Mesendoderm (in vitro differentiated cells): ENCODE measurements around the gene GFRA4.

Source experiments
- DNase-seq: peaks from one replicate; pipeline ENCODE4 v3.0.0; 2013
- H2AK5ac ChIP-seq: 2 replicates; pipeline ENCODE4 v1.6.1; 2013; ENCODE audit warnings: low read length, inconsistent platforms
- H2BK120ac ChIP-seq: 2 replicates; pipeline ENCODE4 v1.6.1; 2013; ENCODE audit warnings: low read depth, mild to moderate bottlenecking, low read length, moderate library complexity, mixed read lengths
- H2BK15ac ChIP-seq: replicated peaks from 2 replicates; pipeline ENCODE4 v1.6.1; 2013; ENCODE audit warnings: low read depth, mild to moderate bottlenecking, moderate library complexity
- H2BK5ac ChIP-seq: 2 replicates; pipeline ENCODE4 v1.6.1; 2013; ENCODE audit warnings: low read length, inconsistent platforms
- H3K18ac ChIP-seq: 2 replicates; pipeline ENCODE4 v1.6.1; 2013; ENCODE audit warnings: mild to moderate bottlenecking, low read length, mixed read lengths
- H3K23ac ChIP-seq: one replicate; pipeline ENCODE4 v1.6.1; 2013; ENCODE audit warnings: low read length
- H3K27ac ChIP-seq: 2 replicates; pipeline ENCODE4 v1.5.1; 2013; ENCODE audit warnings: low read depth, mild to moderate bottlenecking, inconsistent platforms, low read length, moderate library complexity
- H3K27me3 ChIP-seq: 2 replicates; pipeline ENCODE4 v1.6.1; 2013; ENCODE audit warnings: low read length, control low read depth, mild to moderate bottlenecking, inconsistent platforms; ENCODE audit not compliant: insufficient read depth, poor library complexity
- H3K36me3 ChIP-seq: 2 replicates; pipeline ENCODE4 v1.6.1; 2013; ENCODE audit warnings: low read length, inconsistent platforms; ENCODE audit not compliant: control insufficient read depth, insufficient read depth
- H3K4ac ChIP-seq: one replicate; pipeline ENCODE4 v1.6.1; 2013; ENCODE audit warnings: low read depth, mild to moderate bottlenecking, low read length, moderate library complexity
- H3K4me1 ChIP-seq: 2 replicates; pipeline ENCODE4 v1.6.1; 2013; ENCODE audit warnings: low read depth, low read length, inconsistent platforms; ENCODE audit not compliant: control insufficient read depth
- H3K4me2 ChIP-seq: 2 replicates; pipeline ENCODE4 v1.6.1; 2013; ENCODE audit warnings: low read length
- H3K4me3 ChIP-seq: 2 replicates; pipeline ENCODE4 v1.5.1; 2013; ENCODE audit warnings: mild to moderate bottlenecking, low read length
- H3K56ac ChIP-seq: one replicate; pipeline ENCODE4 v1.6.1; 2013; ENCODE audit warnings: low read length
- H3K79me1 ChIP-seq: 2 replicates; pipeline ENCODE4 v1.6.1; 2013; ENCODE audit warnings: low read length, inconsistent platforms
- H3K79me2 ChIP-seq: 2 replicates; pipeline ENCODE4 v1.6.1; 2013; ENCODE audit warnings: mild to moderate bottlenecking, low read length; ENCODE audit not compliant: control insufficient read depth, insufficient read depth
- H3K9ac ChIP-seq: 2 replicates; pipeline ENCODE4 v1.6.1; 2013; ENCODE audit warnings: low read length, inconsistent platforms
- H4K5ac ChIP-seq: one replicate; pipeline ENCODE4 v1.6.1; 2013; ENCODE audit warnings: low read length
- H4K8ac ChIP-seq: one replicate; pipeline ENCODE4 v1.6.1; 2013; ENCODE audit warnings: low read depth, mild to moderate bottlenecking, control low read depth, low read length, moderate library complexity
- WGBS: extraction: QIAGEN DNeasy Blood & Tissue Kit; methylation state at CpG from one replicate; pipeline ENCODE4 v1.1.7; 2013; ENCODE audit warnings: low lambda C conversion rate, missing lambda C conversion rate; ENCODE audit not compliant: insufficient coverage; ENCODE audit errors: extremely low coverage; 5-methylcytosine and 5-hydroxymethylcytosine counted together

GFRA4 gene

DNA sequence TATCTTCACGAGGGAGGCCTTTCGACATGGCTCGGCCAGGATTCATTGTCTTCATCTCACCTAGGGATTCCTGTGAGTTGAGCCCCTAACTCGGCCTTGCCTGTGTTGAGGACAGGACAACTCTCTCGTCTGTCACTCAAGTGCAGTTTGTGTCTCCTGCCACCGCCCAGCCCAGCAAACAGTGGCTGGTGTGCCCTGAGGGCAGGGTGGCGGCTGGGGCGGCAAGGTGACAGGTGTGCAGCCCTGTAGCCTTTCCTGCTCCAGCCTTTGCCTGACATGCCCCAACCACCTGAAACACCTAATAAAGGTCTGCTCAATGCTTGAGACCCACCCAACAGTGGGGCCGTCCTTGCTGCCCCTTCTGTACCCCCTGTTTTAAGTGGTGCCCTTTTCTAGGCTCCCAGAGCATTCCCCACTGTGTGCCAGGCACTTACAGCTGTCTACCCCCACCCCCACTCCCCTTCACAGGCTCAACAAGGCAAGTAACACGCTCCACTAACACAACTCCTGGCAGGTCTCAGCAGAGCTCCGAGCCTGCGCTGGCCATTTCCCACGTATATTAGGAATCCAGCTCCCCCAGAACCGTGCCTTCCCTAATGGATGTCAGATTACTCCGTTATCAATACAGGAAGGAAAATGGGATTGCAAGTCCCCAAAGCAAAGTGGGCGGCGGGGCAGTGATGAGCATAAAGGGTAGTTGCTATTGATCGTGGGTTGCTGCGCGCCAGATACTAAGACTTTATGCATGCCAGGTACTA, 17.7 kb downstream of the GFRA4 start:
- Histone ChIP-seq H4K5ac (no peak overlapping the region), H3K4me1 (no peaks in the 10 kb centered on the region), H3K9ac (no peak overlapping the region), H3K4me2 (no peak overlapping the region), H2BK120ac (no peak overlapping the region), H2AK5ac (no peak overlapping the region), H3K36me3 (no peaks in the 10 kb centered on the region), H3K4me3 (no peak overlapping the region), H2BK5ac (no peak overlapping the region), H3K18ac (no peak overlapping the region), H3K79me1 (no peaks in the 10 kb centered on the region), H3K23ac (peak overlapping the region; percentile 9), H2BK15ac (no peak overlapping the region), H3K56ac (no peak overlapping the region), H3K79me2 (no peaks in the 10 kb centered on the region), H3K27ac (no peak overlapping the region), H4K8ac (no peak overlapping the region), H3K4ac (no peak overlapping the region), H3K27me3 (no peaks in the 10 kb centered on the region)
- WGBS, result no CpG with 5 or more reads among the region's 20 CpGs
- no peak for DNase-seq

DNA sequence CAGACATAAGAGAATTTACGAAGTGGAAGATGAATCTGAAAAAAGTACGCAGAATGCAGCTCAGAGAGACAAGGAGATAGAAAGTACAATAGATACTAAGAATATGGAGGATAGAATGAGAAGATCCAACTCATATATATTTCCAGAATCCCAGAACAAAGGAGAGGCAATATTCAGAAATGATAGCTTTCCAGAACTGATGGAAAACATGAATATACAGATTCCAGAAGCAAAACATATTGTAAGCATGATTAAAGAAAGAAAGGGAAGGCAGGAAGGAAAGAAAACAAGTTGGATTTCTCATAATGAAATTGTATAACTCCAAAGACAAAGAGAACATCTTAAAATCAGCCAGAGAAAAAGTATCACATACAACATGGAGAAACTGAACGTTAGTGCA, 22.9 kb downstream of the GFRA4 start:
- Histone ChIP-seq H3K4me1 (no peaks in the 10 kb centered on the region), H4K5ac (no peak overlapping the region), H3K4ac (no peak overlapping the region), H3K18ac (no peak overlapping the region), H3K23ac (no peak overlapping the region), H3K79me1 (no peaks in the 10 kb centered on the region), H2AK5ac (no peak overlapping the region), H4K8ac (no peak overlapping the region), H3K9ac (no peak overlapping the region), H3K36me3 (no peaks in the 10 kb centered on the region), H3K56ac (no peak overlapping the region), H3K4me3 (no peak overlapping the region), H2BK15ac (no peak overlapping the region), H2BK5ac (no peak overlapping the region), H2BK120ac (no peak overlapping the region), H3K79me2 (no peaks in the 10 kb centered on the region), H3K4me2 (no peak overlapping the region), H3K27ac (no peak overlapping the region), H3K27me3 (no peaks in the 10 kb centered on the region)
- DNase-seq, result no peak
- WGBS, result no CpG with 5 or more reads among the region's 3 CpGs

GRCh38 chr20:3635346-3635745, 27.9 kb downstream of the GFRA4 start:
- WGBS, result no CpG with 5 or more reads among the region's 1 CpG
- peaks cover 2% of the 10 kb centered on the region for H3K4me1 ChIP-seq
- H2BK15ac ChIP-seq, result no peak overlapping the region

GRCh38 chr20:3633913-3634478, 29.2 kb downstream of the GFRA4 start:
- Histone ChIP-seq H2BK5ac (no peak overlapping the region), H3K23ac (no peak overlapping the region), H3K56ac (no peak overlapping the region), H2BK15ac (no peak overlapping the region), H3K4me2 (no peak overlapping the region), H3K9ac (no peak overlapping the region), H3K4me1 (peaks cover 7% of the 10 kb centered on the region), H3K4ac (no peak overlapping the region), H2AK5ac (no peak overlapping the region), H3K18ac (no peak overlapping the region), H2BK120ac (no peak overlapping the region), H3K79me1 (no peaks in the 10 kb centered on the region), H3K27ac (no peak overlapping the region), H4K5ac (no peak overlapping the region), H3K27me3 (no peaks in the 10 kb centered on the region), H4K8ac (no peak overlapping the region), H3K79me2 (no peaks in the 10 kb centered on the region), H3K4me3 (no peak overlapping the region), H3K36me3 (no peaks in the 10 kb centered on the region)
- DNase-seq, result no peak
- WGBS, result no CpG with 5 or more reads among the region's 6 CpGs

More at GRCh38 chr20:3635346-3635745, 27.9 kb downstream of the GFRA4 start:
- H2AK5ac ChIP-seq, result no peak overlapping the region
- H3K4ac ChIP-seq, result no peak overlapping the region
- H3K56ac ChIP-seq, result no peak overlapping the region
- no peak overlapping the region for H3K23ac ChIP-seq
- no peak overlapping the region for H2BK5ac ChIP-seq
- H3K79me1 ChIP-seq, result no peaks in the 10 kb centered on the region
- no peak overlapping the region for H3K9ac ChIP-seq
- DNase-seq, result no peak
- no peak overlapping the region for H2BK120ac ChIP-seq
- H3K4me3 ChIP-seq, result no peak overlapping the region
- no peak overlapping the region for H4K5ac ChIP-seq
- H3K27ac ChIP-seq, result no peak overlapping the region
- H3K18ac ChIP-seq, result no peak overlapping the region
- H3K79me2 ChIP-seq, result no peaks in the 10 kb centered on the region
- no peaks in the 10 kb centered on the region for H3K36me3 ChIP-seq
- no peak overlapping the region for H3K4me2 ChIP-seq
- H4K8ac ChIP-seq, result no peak overlapping the region
- no peaks in the 10 kb centered on the region for H3K27me3 ChIP-seq

DNA sequence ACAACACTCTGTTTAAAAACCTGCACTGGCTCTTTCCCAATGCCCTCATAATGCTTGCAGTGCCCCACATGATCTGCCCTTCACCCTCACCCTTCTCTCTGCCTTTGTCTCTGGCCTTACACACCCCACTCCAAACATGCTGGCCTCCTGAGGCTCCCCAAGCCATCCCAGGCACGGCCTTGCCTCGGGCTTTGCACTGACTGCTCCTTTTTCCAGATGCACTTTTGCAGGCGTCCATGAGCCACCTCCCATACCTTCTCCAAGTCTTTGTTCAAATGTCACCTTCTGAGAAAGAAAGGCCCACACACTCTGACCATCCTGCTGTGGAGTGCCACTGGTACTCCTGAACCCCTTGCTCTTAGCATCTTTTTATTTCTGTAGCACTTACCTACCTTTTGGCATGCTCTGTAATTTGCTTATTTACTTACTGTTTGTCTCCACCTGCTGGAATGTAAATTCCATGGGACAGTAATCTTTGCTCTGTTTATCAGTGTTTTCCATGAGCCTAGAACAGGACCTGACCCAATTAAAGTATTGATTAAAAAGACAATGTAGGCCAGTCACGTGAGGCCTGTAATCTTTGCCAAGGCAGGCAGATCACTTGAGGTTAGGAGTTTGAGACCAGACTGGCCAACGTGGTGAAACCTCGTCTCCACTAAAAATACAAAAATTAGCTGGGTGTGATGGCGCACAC, 30.7 kb downstream of the GFRA4 start:
- Histone ChIP-seq H3K9ac (no peak overlapping the region), H3K4ac (no peak overlapping the region), H3K4me3 (no peak overlapping the region), H3K36me3 (no peaks in the 10 kb centered on the region), H2BK15ac (no peak overlapping the region), H4K8ac (no peak overlapping the region), H3K27me3 (no peaks in the 10 kb centered on the region), H2AK5ac (no peak overlapping the region), H4K5ac (no peak overlapping the region), H3K4me2 (no peak overlapping the region), H3K4me1 (peaks cover 7% of the 10 kb centered on the region), H3K18ac (no peak overlapping the region), H3K79me2 (no peaks in the 10 kb centered on the region), H3K79me1 (no peaks in the 10 kb centered on the region), H2BK120ac (no peak overlapping the region), H3K23ac (no peak overlapping the region), H3K27ac (no peak overlapping the region), H2BK5ac (no peak overlapping the region), H3K56ac (no peak overlapping the region)
- no CpG with 5 or more reads among the region's 7 CpGs for WGBS
- no peak for DNase-seq
